Hepatocyte (in vitro differentiated cells): ENCODE measurements around the gene TMEM11. TPM values are rescaled to one million over a fixed set of nuclear protein-coding genes. Genes with fewer than 3 reads are reported as not detected.
A peak's percentile ranks its signal among the peaks of the same experiment; 100 is the strongest.

Source experiments
- DNase-seq: peaks from one replicate; pipeline ENCODE4 v3.0.0-alpha.2; 2016; ENCODE audit warnings: low spot score
- H2AFZ ChIP-seq: fragments of 200-600 bp; sonication (generic); 2 replicates; pipeline ENCODE4 v1.6.0; 2016; ENCODE audit warnings: antibody characterized with exemption, mild to moderate bottlenecking
- H3K27ac ChIP-seq: fragments of 200-600 bp; sonication (generic); 2 replicates; pipeline ENCODE4 v1.5.1; 2016; ENCODE audit warnings: mild to moderate bottlenecking
- H3K27me3 ChIP-seq: fragments of 200-600 bp; sonication (generic); 2 replicates; pipeline ENCODE4 v1.6.1; 2016
- H3K36me3 ChIP-seq: fragments of 200-600 bp; sonication (generic); replicated peaks from 2 replicates; pipeline ENCODE4 v1.5.1; 2016; ENCODE audit warnings: low read depth; ENCODE audit not compliant: insufficient read depth
- H3K4me1 ChIP-seq: fragments of 200-600 bp; sonication (generic); 2 replicates; pipeline ENCODE4 v1.5.1; 2016; ENCODE audit warnings: mild to moderate bottlenecking, moderate library complexity; ENCODE audit not compliant: insufficient read depth
- H3K4me2 ChIP-seq: fragments of 200-600 bp; sonication (generic); 2 replicates; pipeline ENCODE4 v1.6.0; 2016
- H3K4me3 ChIP-seq: fragments of 200-600 bp; sonication (generic); 2 replicates; pipeline ENCODE4 v1.5.1; 2016; ENCODE audit warnings: mild to moderate bottlenecking
- H3K79me2 ChIP-seq: fragments of 200-600 bp; sonication (generic); 2 replicates; pipeline ENCODE4 v1.6.0; 2017; ENCODE audit warnings: mild to moderate bottlenecking
- H3K9me2 ChIP-seq: fragments of 200-600 bp; sonication (generic); replicated peaks from 2 replicates; pipeline ENCODE4 v1.6.0; 2017; ENCODE audit warnings: mild to moderate bottlenecking; ENCODE audit not compliant: insufficient read depth
- H3K9me3 ChIP-seq: fragments of 200-600 bp; sonication (generic); 2 replicates; pipeline ENCODE4 v1.5.1; 2016; ENCODE audit warnings: low read depth, mild to moderate bottlenecking
- H4K20me1 ChIP-seq: fragments of 200-600 bp; sonication (generic); 2 replicates; pipeline ENCODE4 v1.6.0; 2016; ENCODE audit warnings: mild to moderate bottlenecking; ENCODE audit not compliant: insufficient read depth, poor library complexity, severe bottlenecking
- CTCF ChIP-seq: fragments of 200-600 bp; sonication (generic); IDR thresholded peaks from 2 replicates; pipeline ENCODE4 v1.5.1; 2016; ENCODE audit warnings: antibody characterized with exemption, mild to moderate bottlenecking; ENCODE audit not compliant: poor library complexity
- EZH2 ChIP-seq: fragments of 200-600 bp; sonication (generic); IDR thresholded peaks from 2 replicates; pipeline ENCODE4 v1.6.1; 2016; ENCODE audit warnings: antibody characterized with exemption, mild to moderate bottlenecking, borderline replicate concordance
- EZH2phosphoT487 ChIP-seq: fragments of 200-600 bp; sonication (generic); IDR thresholded peaks from one replicate; pipeline ENCODE4 v1.6.1; 2018; ENCODE audit warnings: antibody characterized with exemption, mild to moderate bottlenecking, low read depth, moderate library complexity; ENCODE audit not compliant: unreplicated experiment, severe bottlenecking
- WGBS: methylation state at CpG from one replicate; pipeline ENCODE4 v1.1.6; 2016; ENCODE audit warnings: low lambda C conversion rate; ENCODE audit errors: missing lambda C conversion rate; 5-methylcytosine and 5-hydroxymethylcytosine counted together
- polyA plus RNA-seq: library from polyadenylated mRNA; unstranded; fragments of >200 nt; fragmentation: Nextera tagmentation; extraction: Ambion mirVana; gene quantifications from 2 replicates; pipeline ENCODE4 v1.2.1, GENCODE V29; 2016
- total RNA-seq: library from RNA; depleted of rRNA; stranded (reverse); fragments of >200 nt; gene quantifications from 2 replicates; pipeline ENCODE4 v1.2.3, GENCODE V29; 2014

The TMEM11 gene
- total and polyA plus RNA-seq, 2 experiments from 2014 or later, result 21.6 to 78.1 TPM

- no peaks in the 10 kb centered on the region for H3K27me3 ChIP-seq
- H2AFZ ChIP-seq, result no peak overlapping the region
- H3K4me3 ChIP-seq, result no peak overlapping the region
- no peaks in the 10 kb centered on the region for H3K9me2 ChIP-seq
- TF ChIP-seq EZH2phosphoT487 (no peak), CTCF (no peak), EZH2 (no peak)
- no peaks in the 10 kb centered on the region for H3K36me3 ChIP-seq
- H4K20me1 ChIP-seq, result no peaks in the 10 kb centered on the region
- DNase-seq, result no peak
- peaks cover 3% of the 10 kb centered on the region for H3K4me1 ChIP-seq
- H3K79me2 ChIP-seq, result no peaks in the 10 kb centered on the region
- no peaks in the 10 kb centered on the region for H3K9me3 ChIP-seq
- WGBS, result 73% methylated on average over 7 of the region's 7 CpGs
- H3K27ac ChIP-seq, result no peak overlapping the region
- H3K4me2 ChIP-seq, result no peak overlapping the region
These were observed 44.6 kb upstream of the TMEM11 start for GRCh38 chr17:21258593-21258992.

- Histone ChIP-seq H3K9me3 (no peaks in the 10 kb centered on the region), H3K79me2 (peaks cover 3% of the 10 kb centered on the region), H3K4me2 (peak overlapping the region; percentile 86), H3K27ac (peak overlapping the region; percentile 74), H3K27me3 (no peaks in the 10 kb centered on the region), H3K4me3 (peak overlapping the region; percentile 85), H3K36me3 (no peaks in the 10 kb centered on the region), H3K4me1 (peaks cover 4% of the 10 kb centered on the region), H4K20me1 (no peaks in the 10 kb centered on the region), H2AFZ (peak overlapping the region; percentile 97), H3K9me2 (no peaks in the 10 kb centered on the region)
- no peak for DNase-seq
- WGBS, result 50% methylated on average over 15 of the region's 15 CpGs
- no peak for TF ChIP-seq EZH2phosphoT487
- no peak for TF ChIP-seq EZH2
- TF ChIP-seq CTCF, result no peak
These were observed 39.9 kb upstream of the TMEM11 start for GRCh38 chr17:21253646-21254441.

GRCh38 chr17:21252796-21253645 is 39.1 kb upstream of the TMEM11 start, which contains the start of gene NATD1:
NATD1 (minus strand) TSS chr17:21253410; CDS start chr17:21253264, 146 bp downstream.
- H3K36me3 ChIP-seq, result no peaks in the 10 kb centered on the region
- H3K9me3 ChIP-seq, result no peaks in the 10 kb centered on the region
- H3K4me2 ChIP-seq, result peak within 1 kb of the TSS; percentile 97
- H4K20me1 ChIP-seq, result no peaks in the 10 kb centered on the region
- peak within 1 kb of the TSS; percentile 97 for H2AFZ ChIP-seq
- H3K4me3 ChIP-seq, result peak within 1 kb of the TSS; percentile 85
- peaks cover 4% of the 10 kb centered on the region for H3K4me1 ChIP-seq
- no peaks in the 10 kb centered on the region for H3K9me2 ChIP-seq
- DNase-seq, result peak; percentile 92
- peaks cover 3% of the 10 kb centered on the region for H3K79me2 ChIP-seq
- peak within 1 kb of the TSS; percentile 74 for H3K27ac ChIP-seq
- under 1% methylated on average over 57 of the region's 117 CpGs for WGBS
- TF ChIP-seq EZH2 (no peak), CTCF (no peak), EZH2phosphoT487 (no peak)
- no peaks in the 10 kb centered on the region for H3K27me3 ChIP-seq
